Neural crest cell (in vitro differentiated cells): ENCODE data around the gene RPS6KL1. TPM values are rescaled to one million over a fixed set of nuclear protein-coding genes. Genes with fewer than 3 reads are reported as not detected.

Source experiments
- DNase-seq: peaks from one replicate; pipeline ENCODE4 v3.0.0; 2021; ENCODE audit warnings: low read depth, mixed read lengths, low spot score
- H3K27ac Mint-ChIP-seq: one replicate; pipeline ENCODE4 v1.8.0; 2021; ENCODE audit warnings: mild to moderate bottlenecking, mixed read lengths; ENCODE audit not compliant: unreplicated experiment
- H3K27me3 Mint-ChIP-seq: 2 replicates; pipeline ENCODE4 v1.8.0; 2021; ENCODE audit warnings: low read depth, mild to moderate bottlenecking, mixed read lengths
- H3K36me3 Mint-ChIP-seq: 2 replicates; pipeline ENCODE4 v1.8.0; 2021; ENCODE audit warnings: low read depth, mild to moderate bottlenecking, mixed read lengths
- H3K4me1 Mint-ChIP-seq: 2 replicates; pipeline ENCODE4 v1.8.0; 2021; ENCODE audit warnings: mixed read lengths
- H3K4me3 Mint-ChIP-seq: one replicate; pipeline ENCODE4 v1.8.0; 2021; ENCODE audit warnings: mild to moderate bottlenecking, mixed read lengths
- H3K9me3 Mint-ChIP-seq: 2 replicates; pipeline ENCODE4 v1.8.0; 2021; ENCODE audit warnings: mixed read lengths
- CTCF ChIP-seq: fragments of 200-600 bp; sonication (generic); conservative IDR thresholded peaks from 2 replicates; pipeline ENCODE4 v1.5.0; 2021; ENCODE audit warnings: antibody characterized with exemption, mild to moderate bottlenecking
- total RNA-seq: library from RNA; stranded (reverse); gene quantifications from 2 replicates; pipeline ENCODE4 v1.2.1, GENCODE V29; 2021

Gene RPS6KL1
- total RNA-seq, 1 donor from 2014 or later = 13.9 TPM

- Mint-ChIP-seq H3K4me1 (peaks cover 8% of the 10 kb centered on the region), H3K27ac (no peak overlapping the region)
- no peak for TF ChIP-seq CTCF
Measured at GRCh38 chr14:74904635-74905503, 18.2 kb downstream of the RPS6KL1 start.

GRCh38 chr14:74902941-74903705, 19.9 kb downstream of the RPS6KL1 start:
- Mint-ChIP-seq H3K27me3 (no peaks in the 10 kb centered on the region), H3K27ac (no peak overlapping the region), H3K4me3 (no peak overlapping the region), H3K36me3 (peaks cover 33% of the 10 kb centered on the region), H3K4me1 (peaks cover 8% of the 10 kb centered on the region), H3K9me3 (no peaks in the 10 kb centered on the region)
- no peak for TF ChIP-seq CTCF
- no peak for DNase-seq

More at GRCh38 chr14:74904635-74905503, 18.2 kb downstream of the RPS6KL1 start:
- Mint-ChIP-seq H3K27me3 (no peaks in the 10 kb centered on the region), H3K4me3 (no peak overlapping the region), H3K9me3 (no peaks in the 10 kb centered on the region), H3K36me3 (peaks cover 18% of the 10 kb centered on the region)
- no peak for DNase-seq

- Mint-ChIP-seq H3K36me3 (peaks cover 44% of the 10 kb centered on the region), H3K4me1 (peaks cover 8% of the 10 kb centered on the region), H3K27ac (no peak overlapping the region), H3K4me3 (no peak overlapping the region), H3K27me3 (no peaks in the 10 kb centered on the region), H3K9me3 (no peaks in the 10 kb centered on the region)
- no peak for TF ChIP-seq CTCF
- DNase-seq = no peak
Measured at GRCh38 chr14:74898694-74899093, 24.4 kb downstream of the RPS6KL1 start.

- DNase-seq = no peak
- no peak for TF ChIP-seq CTCF
- H3K36me3 Mint-ChIP-seq = peaks cover 44% of the 10 kb centered on the region
- H3K4me1 Mint-ChIP-seq = peaks cover 6% of the 10 kb centered on the region
- H3K27ac Mint-ChIP-seq = no peak overlapping the region
- no peaks in the 10 kb centered on the region for H3K9me3 Mint-ChIP-seq
- no peaks in the 10 kb centered on the region for H3K27me3 Mint-ChIP-seq
- H3K4me3 Mint-ChIP-seq = no peak overlapping the region
Measured at GRCh38 chr14:74898083-74898482, 25.0 kb downstream of the RPS6KL1 start.

- Mint-ChIP-seq H3K27me3 (no peaks in the 10 kb centered on the region), H3K27ac (no peak overlapping the region), H3K4me1 (peaks cover 1% of the 10 kb centered on the region), H3K9me3 (no peaks in the 10 kb centered on the region), H3K4me3 (no peak overlapping the region), H3K36me3 (peaks cover 41% of the 10 kb centered on the region)
- TF ChIP-seq CTCF = no peak
- DNase-seq = no peak
Measured at GRCh38 chr14:74897642-74898041, 25.4 kb downstream of the RPS6KL1 start.
